A549 (cell line): ENCODE data around the gene EVA1C. TPM values are rescaled to one million over a fixed set of nuclear protein-coding genes. Genes with fewer than 3 reads are reported as not detected.

Experiments used
- ATAC-seq, 2 experiments: fragments of 200-7000 bp in 1 of 2; fragments of >200 bp in 1 of 2; cut with Nextera tagmentation in 1 of 2; cut with Tn5 transposase in 1 of 2; 3 replicates each; pipeline versions ENCODE4 v1.8.0 to v1.9.1; 2018 to 2020; ENCODE audit warnings: mild to moderate bottlenecking in 1 of 2, moderate library complexity in 1 of 2
- CTCF ChIA-PET: fragments of 300-600 bp; sonication (Branson Sonifier 250); formaldehyde crosslinking; extraction: SDS; loops from one replicate; lab custom pipeline; 2021; ENCODE audit warnings: antibody characterized with exemption, inconsistent platforms; lab: Yijun Ruan, JAX
- POLR2A ChIA-PET: fragments of 350-600 bp; formaldehyde crosslinking; extraction: SDS; loops from one replicate; lab custom pipeline; 2021; ENCODE audit warnings: antibody characterized with exemption, inconsistent platforms; lab: Yijun Ruan, JAX
- DNase-seq, 2 experiments: peaks; one replicate each; pipeline versions ENCODE4 v3.0.0 to v3.0.0-alpha.2; 2011 to 2016; ENCODE audit warnings: low read depth in 1 of 2, low spot score in 1 of 2
- FAIRE-seq: peaks from 2 replicates; lab custom pipeline; 2011; peaks lifted over from hg19 to GRCh38; lab: Jason Lieb, UNC
- H3K27ac ChIP-seq, 2 experiments: fragments of >200 bp; sonication (Bioruptor Twin); formaldehyde crosslinking; 3 replicates each; pipeline ENCODE4 v1.5.1; 2016 to 2017
- H3K4me1 ChIP-seq: fragments of >200 bp; sonication (Bioruptor Twin); formaldehyde crosslinking; 3 replicates; pipeline ENCODE4 v1.6.1; 2016
- H3K4me2 ChIP-seq: fragments of >200 bp; sonication (Bioruptor Twin); formaldehyde crosslinking; 3 replicates; pipeline ENCODE4 v1.6.1; 2016
- H3K4me3 ChIP-seq: fragments of >200 bp; sonication (Bioruptor Twin); formaldehyde crosslinking; 3 replicates; pipeline ENCODE4 v1.5.1; 2016
- H3K9me3 ChIP-seq: fragments of >200 bp; sonication (Bioruptor Twin); formaldehyde crosslinking; 3 replicates; pipeline ENCODE4 v1.6.1; 2016
- CBX2 ChIP-seq: fragments of 200-600 bp; sonication (generic); IDR thresholded peaks from 2 replicates; pipeline ENCODE4 v1.6.1; 2016; ENCODE audit warnings: low read depth, mild to moderate bottlenecking, borderline replicate concordance
- CEBPB ChIP-seq, 2 experiments: fragments of >200 bp in 1 of 2; sonication (Bioruptor Twin) in 1 of 2; formaldehyde crosslinking in 1 of 2; IDR thresholded peaks; 2 replicates each; pipeline ENCODE4 v1.6.1; 2012 to 2016
- ESRRA ChIP-seq: fragments of 150-350 bp; IDR thresholded peaks from 2 replicates; pipeline ENCODE4 v1.6.1; 2014; ENCODE audit warnings: mild to moderate bottlenecking, low read length, borderline replicate concordance
- FOXS1 ChIP-seq: fragments of 250-450 bp; sonication (Bioruptor Pico); IDR thresholded peaks from 2 replicates; pipeline ENCODE4 v1.5.0; 2020; ENCODE audit warnings: mild to moderate bottlenecking, moderate library complexity
- HEYL ChIP-seq: fragments of 250-450 bp; sonication (Bioruptor Pico); IDR thresholded peaks from 2 replicates; pipeline ENCODE4 v1.8.0; 2021; ENCODE audit warnings: mild to moderate bottlenecking, moderate library complexity
- HOXB13 ChIP-seq: fragments of 250-450 bp; sonication (Bioruptor Pico); IDR thresholded peaks from 2 replicates; pipeline ENCODE4 v1.5.0; 2020; ENCODE audit warnings: low read depth, mild to moderate bottlenecking, moderate library complexity
- JUN ChIP-seq, 2 experiments: fragments of >200 bp; sonication (Bioruptor Twin); formaldehyde crosslinking; IDR thresholded peaks; 2 replicates in 1 of 2; 3 replicates in 1 of 2; pipeline ENCODE4 v1.6.1; 2016 to 2017
- JUNB ChIP-seq: fragments of >200 bp; sonication (Bioruptor Twin); formaldehyde crosslinking; IDR thresholded peaks from 2 replicates; pipeline ENCODE4 v1.6.1; 2016
- KDM5A ChIP-seq: fragments of 200-600 bp; sonication (generic); IDR thresholded peaks from 2 replicates; pipeline ENCODE4 v1.6.1; 2016; ENCODE audit warnings: antibody characterized with exemption, mild to moderate bottlenecking
- MAZ ChIP-seq: fragments of 150-350 bp; IDR thresholded peaks from 2 replicates; pipeline ENCODE4 v1.6.1; 2014; ENCODE audit warnings: antibody characterized with exemption, low read depth, low read length, borderline replicate concordance
- MYC ChIP-seq: IDR thresholded peaks from 2 replicates; pipeline ENCODE4 v1.6.1; 2012; ENCODE audit warnings: mild to moderate bottlenecking, inconsistent platforms, low read length, improper control_type of control experiment, borderline replicate concordance
- NR3C1 ChIP-seq: fragments of >200 bp; sonication (Bioruptor Twin); formaldehyde crosslinking; IDR thresholded peaks from 3 replicates; pipeline ENCODE4 v1.6.1; 2017
- POLR2A ChIP-seq: IDR thresholded peaks from 2 replicates; pipeline ENCODE4 v1.6.1; 2012; ENCODE audit warnings: mild to moderate bottlenecking, low read length
- POLR2AphosphoS2 ChIP-seq: conservative IDR thresholded peaks from 2 replicates; pipeline ENCODE4 v1.6.1; 2012; ENCODE audit warnings: low read length, improper control_type of control experiment, inconsistent platforms
- RCOR1 ChIP-seq: fragments of 150-350 bp; IDR thresholded peaks from 2 replicates; pipeline ENCODE4 v1.6.1; 2014; ENCODE audit warnings: antibody characterized with exemption, low read length, low read depth
- RNF2 ChIP-seq: fragments of 200-600 bp; sonication (generic); IDR thresholded peaks from 2 replicates; pipeline ENCODE4 v1.6.1; 2016; ENCODE audit warnings: low read depth, mild to moderate bottlenecking, antibody characterized with exemption, moderate library complexity, borderline replicate concordance
- ZC3H11A ChIP-seq: fragments of 450-650 bp; IDR thresholded peaks from 2 replicates; pipeline ENCODE4 v1.6.1; 2014; ENCODE audit warnings: antibody characterized with exemption, mild to moderate bottlenecking
- ZFP36 ChIP-seq: fragments of 450-650 bp; IDR thresholded peaks from 2 replicates; pipeline ENCODE4 v1.6.1; 2014; ENCODE audit warnings: borderline replicate concordance; ENCODE audit not compliant: partially characterized antibody
- ZSCAN20 ChIP-seq: fragments of 250-450 bp; sonication (Bioruptor Pico); IDR thresholded peaks from 2 replicates; pipeline ENCODE4 v1.8.0; 2022; ENCODE audit warnings: mild to moderate bottlenecking, moderate library complexity
- WGBS: methylation state at CpG from one replicate; pipeline ENCODE4 v1.1.6; 2017; ENCODE audit errors: missing lambda C conversion rate; 5-methylcytosine and 5-hydroxymethylcytosine counted together
- polyA plus RNA-seq, 4 experiments: library from polyadenylated mRNA; depleted of rRNA in 3 of 4; stranded (reverse); fragments of >200 nt; fragmentation: RNase III in 1 of 4; extraction: RNeasy Plus Mini Kit Qiagen cat#74134 plus additional on column Dnase treatment in 1 of 4; gene quantifications; 2 replicates in 3 of 4; 3 replicates in 1 of 4; pipeline ENCODE4 v1.2.3, GENCODE V29; 2011 to 2017
- TF ChIP-seq, protein P1 (sequence below): IDR thresholded peaks from 2 replicates; pipeline ENCODE4 v1.6.1; 2012
- TF ChIP-seq, protein P2 (sequence below): fragments of >200 bp; sonication (Bioruptor Twin); formaldehyde crosslinking; IDR thresholded peaks from 3 replicates; pipeline ENCODE4 v1.5.1; 2016
- TF ChIP-seq, protein P3 (sequence below): fragments of >200 bp; sonication (Bioruptor Twin); formaldehyde crosslinking; IDR thresholded peaks from 2 replicates; pipeline ENCODE4 v1.6.1; 2016
- TF ChIP-seq, protein P4 (sequence below): IDR thresholded peaks from 2 replicates; pipeline ENCODE4 v1.6.1; 2012
- TF ChIP-seq, protein P5 (sequence below): fragments of 200-600 bp; sonication (generic); IDR thresholded peaks from 2 replicates; pipeline ENCODE4 v1.6.1; 2016; ENCODE audit warnings: antibody characterized with exemption, mild to moderate bottlenecking, moderate library complexity

Gene EVA1C
- polyA plus RNA-seq, 2 of the 4 experiments (the other 2 are of a cell fraction) = 41.1 to 48.0 TPM

DNA sequence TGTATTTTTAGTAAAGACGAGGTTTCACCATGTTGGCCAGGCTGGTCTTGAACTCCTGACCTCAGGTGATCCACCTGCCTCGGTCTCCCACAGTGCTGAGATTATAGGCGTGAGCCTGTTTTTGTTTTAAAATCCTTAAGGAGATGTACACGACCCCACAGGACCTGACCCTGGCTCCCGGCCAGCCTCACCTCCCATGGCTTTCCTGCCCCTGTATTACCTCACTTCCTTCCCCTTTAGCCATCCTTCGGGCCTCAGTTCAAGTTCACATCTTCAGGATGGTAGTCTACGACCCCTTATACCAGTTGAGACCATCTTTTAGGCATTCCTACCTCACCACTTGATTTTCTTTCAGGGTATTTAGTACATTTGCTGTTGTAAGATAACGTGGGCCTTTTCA, 136.5 kb downstream of the EVA1C start:
- ATAC-seq (no peak), DNase-seq (no peak), FAIRE-seq (no peak)
- Histone ChIP-seq H3K9me3 (no peaks in the 10 kb centered on the region), H3K4me3 (no peak overlapping the region), H3K4me1 (no peaks in the 10 kb centered on the region), H3K4me2 (no peak overlapping the region), H3K27ac (no peak overlapping the region)
- ChIA-PET CTCF (interaction anchor here (1.6 to 1.7 kb wide), 2 partner anchors 20 to 21 kb away, joined by 4 to 6 read pairs; no protein-coding TSS in a partner anchor), POLR2A (no interaction called here)
- TF ChIP-seq HOXB13 (CRISPR knock-in tag) = no peak
- TF ChIP-seq, protein P1, sequence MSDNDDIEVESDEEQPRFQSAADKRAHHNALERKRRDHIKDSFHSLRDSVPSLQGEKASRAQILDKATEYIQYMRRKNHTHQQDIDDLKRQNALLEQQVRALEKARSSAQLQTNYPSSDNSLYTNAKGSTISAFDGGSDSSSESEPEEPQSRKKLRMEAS = no peak
- TF ChIP-seq, protein P2, sequence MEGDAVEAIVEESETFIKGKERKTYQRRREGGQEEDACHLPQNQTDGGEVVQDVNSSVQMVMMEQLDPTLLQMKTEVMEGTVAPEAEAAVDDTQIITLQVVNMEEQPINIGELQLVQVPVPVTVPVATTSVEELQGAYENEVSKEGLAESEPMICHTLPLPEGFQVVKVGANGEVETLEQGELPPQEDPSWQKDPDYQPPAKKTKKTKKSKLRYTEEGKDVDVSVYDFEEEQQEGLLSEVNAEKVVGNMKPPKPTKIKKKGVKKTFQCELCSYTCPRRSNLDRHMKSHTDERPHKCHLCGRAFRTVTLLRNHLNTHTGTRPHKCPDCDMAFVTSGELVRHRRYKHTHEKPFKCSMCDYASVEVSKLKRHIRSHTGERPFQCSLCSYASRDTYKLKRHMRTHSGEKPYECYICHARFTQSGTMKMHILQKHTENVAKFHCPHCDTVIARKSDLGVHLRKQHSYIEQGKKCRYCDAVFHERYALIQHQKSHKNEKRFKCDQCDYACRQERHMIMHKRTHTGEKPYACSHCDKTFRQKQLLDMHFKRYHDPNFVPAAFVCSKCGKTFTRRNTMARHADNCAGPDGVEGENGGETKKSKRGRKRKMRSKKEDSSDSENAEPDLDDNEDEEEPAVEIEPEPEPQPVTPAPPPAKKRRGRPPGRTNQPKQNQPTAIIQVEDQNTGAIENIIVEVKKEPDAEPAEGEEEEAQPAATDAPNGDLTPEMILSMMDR = no peak
- TF ChIP-seq JUNB = no peak
- no peak for TF ChIP-seq MYC
- no peak for TF ChIP-seq KDM5A
- TF ChIP-seq CBX2 = no peak
- no peak for TF ChIP-seq CEBPB (IDR thresholded peaks at IDR 0.05)
- TF ChIP-seq MAZ = no peak
- TF ChIP-seq RCOR1 = no peak
- no peak for TF ChIP-seq POLR2A
- TF ChIP-seq JUN (IDR thresholded peaks at IDR 0.05) = no peak
- TF ChIP-seq, protein P3, sequence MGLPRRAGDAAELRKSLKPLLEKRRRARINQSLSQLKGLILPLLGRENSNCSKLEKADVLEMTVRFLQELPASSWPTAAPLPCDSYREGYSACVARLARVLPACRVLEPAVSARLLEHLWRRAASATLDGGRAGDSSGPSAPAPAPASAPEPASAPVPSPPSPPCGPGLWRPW = no peak
- TF ChIP-seq POLR2AphosphoS2 = no peak
- TF ChIP-seq ZSCAN20 (CRISPR knock-in tag) = no peak
- no peak for TF ChIP-seq HEYL (CRISPR knock-in tag)
- TF ChIP-seq NR3C1 = no peak
- 61% methylated on average over 8 of the region's 8 CpGs for WGBS

DNA sequence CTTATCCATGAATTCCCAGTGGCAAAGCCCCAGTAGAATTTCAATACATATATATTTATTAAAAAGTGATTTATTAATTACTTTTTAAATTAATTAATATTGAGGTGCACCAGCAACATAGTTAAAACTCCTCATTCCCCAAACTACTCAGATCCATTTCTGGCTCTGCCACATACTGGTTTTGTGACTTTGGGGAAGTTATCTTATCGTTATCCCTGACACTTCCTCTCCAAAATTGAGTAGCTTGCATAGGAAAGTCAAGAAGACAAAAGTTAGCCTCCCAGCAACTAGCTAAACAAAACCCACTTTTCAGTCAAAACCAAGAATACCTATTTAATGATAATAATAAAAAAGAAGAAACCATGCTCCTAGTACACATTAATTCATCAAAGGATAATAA, 136.9 kb downstream of the EVA1C start:
- CTCF ChIA-PET = interaction anchor here (1.6 to 1.7 kb wide), 2 partner anchors 19 to 21 kb away, joined by 4 to 6 read pairs; no protein-coding TSS in a partner anchor
- POLR2A ChIA-PET = no interaction called here
- H3K4me1 ChIP-seq = no peaks in the 10 kb centered on the region
- no peak for DNase-seq
- WGBS = 83% methylated on average over 1 of the region's 1 CpG
- FAIRE-seq = no peak
- H3K4me2 ChIP-seq = no peak overlapping the region
- no peaks in the 10 kb centered on the region for H3K9me3 ChIP-seq
- H3K27ac ChIP-seq = no peak overlapping the region
- H3K4me3 ChIP-seq = no peak overlapping the region
- TF ChIP-seq ESRRA (no peak), ZFP36 (no peak), FOXS1 (CRISPR knock-in tag) (no peak), RNF2 (no peak)
- TF ChIP-seq, protein P4, sequence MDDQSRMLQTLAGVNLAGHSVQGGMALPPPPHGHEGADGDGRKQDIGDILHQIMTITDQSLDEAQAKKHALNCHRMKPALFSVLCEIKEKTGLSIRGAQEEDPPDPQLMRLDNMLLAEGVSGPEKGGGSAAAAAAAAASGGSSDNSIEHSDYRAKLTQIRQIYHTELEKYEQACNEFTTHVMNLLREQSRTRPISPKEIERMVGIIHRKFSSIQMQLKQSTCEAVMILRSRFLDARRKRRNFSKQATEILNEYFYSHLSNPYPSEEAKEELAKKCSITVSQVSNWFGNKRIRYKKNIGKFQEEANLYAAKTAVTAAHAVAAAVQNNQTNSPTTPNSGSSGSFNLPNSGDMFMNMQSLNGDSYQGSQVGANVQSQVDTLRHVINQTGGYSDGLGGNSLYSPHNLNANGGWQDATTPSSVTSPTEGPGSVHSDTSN = no peak
- no peak for ATAC-seq

DNA sequence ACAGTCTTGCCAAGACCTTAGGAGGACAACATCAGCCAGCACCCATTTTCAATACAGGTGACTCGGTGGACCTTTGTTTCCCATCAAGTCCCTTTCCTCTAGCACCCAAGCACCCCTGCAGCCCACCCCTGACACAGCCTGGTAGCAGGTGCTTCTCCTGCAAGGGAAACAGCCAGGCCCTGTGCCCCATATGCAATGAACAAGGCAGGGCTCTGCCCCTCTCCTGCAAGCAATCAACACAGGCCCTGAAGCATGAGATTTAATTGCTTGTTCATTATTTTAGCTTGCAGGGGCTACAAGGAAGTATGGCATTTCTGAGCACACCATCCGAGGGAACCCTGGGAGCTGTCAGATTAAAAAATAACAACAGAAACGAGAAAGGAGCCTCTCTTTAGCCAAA, 137.4 kb downstream of the EVA1C start:
- DNase-seq = no peak
- POLR2A ChIA-PET = no interaction called here
- no peaks in the 10 kb centered on the region for H3K9me3 ChIP-seq
- CTCF ChIA-PET = interaction anchor here (1.6 to 1.7 kb wide), 2 partner anchors 19 to 20 kb away, joined by 4 to 6 read pairs; no protein-coding TSS in a partner anchor
- TF ChIP-seq, protein P5, sequence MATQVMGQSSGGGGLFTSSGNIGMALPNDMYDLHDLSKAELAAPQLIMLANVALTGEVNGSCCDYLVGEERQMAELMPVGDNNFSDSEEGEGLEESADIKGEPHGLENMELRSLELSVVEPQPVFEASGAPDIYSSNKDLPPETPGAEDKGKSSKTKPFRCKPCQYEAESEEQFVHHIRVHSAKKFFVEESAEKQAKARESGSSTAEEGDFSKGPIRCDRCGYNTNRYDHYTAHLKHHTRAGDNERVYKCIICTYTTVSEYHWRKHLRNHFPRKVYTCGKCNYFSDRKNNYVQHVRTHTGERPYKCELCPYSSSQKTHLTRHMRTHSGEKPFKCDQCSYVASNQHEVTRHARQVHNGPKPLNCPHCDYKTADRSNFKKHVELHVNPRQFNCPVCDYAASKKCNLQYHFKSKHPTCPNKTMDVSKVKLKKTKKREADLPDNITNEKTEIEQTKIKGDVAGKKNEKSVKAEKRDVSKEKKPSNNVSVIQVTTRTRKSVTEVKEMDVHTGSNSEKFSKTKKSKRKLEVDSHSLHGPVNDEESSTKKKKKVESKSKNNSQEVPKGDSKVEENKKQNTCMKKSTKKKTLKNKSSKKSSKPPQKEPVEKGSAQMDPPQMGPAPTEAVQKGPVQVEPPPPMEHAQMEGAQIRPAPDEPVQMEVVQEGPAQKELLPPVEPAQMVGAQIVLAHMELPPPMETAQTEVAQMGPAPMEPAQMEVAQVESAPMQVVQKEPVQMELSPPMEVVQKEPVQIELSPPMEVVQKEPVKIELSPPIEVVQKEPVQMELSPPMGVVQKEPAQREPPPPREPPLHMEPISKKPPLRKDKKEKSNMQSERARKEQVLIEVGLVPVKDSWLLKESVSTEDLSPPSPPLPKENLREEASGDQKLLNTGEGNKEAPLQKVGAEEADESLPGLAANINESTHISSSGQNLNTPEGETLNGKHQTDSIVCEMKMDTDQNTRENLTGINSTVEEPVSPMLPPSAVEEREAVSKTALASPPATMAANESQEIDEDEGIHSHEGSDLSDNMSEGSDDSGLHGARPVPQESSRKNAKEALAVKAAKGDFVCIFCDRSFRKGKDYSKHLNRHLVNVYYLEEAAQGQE = no peak
- no peak for TF ChIP-seq ZC3H11A
- TF ChIP-seq JUN (IDR thresholded peaks at IDR 0.05) = no peak
- TF ChIP-seq, all 56 proteins: peak for 0
- WGBS = 57% methylated on average over 3 of the region's 3 CpGs
- no peak overlapping the region for H3K4me3 ChIP-seq
- no peak overlapping the region for H3K27ac ChIP-seq
- no peaks in the 10 kb centered on the region for H3K4me1 ChIP-seq
- no peak overlapping the region for H3K4me2 ChIP-seq
- ATAC-seq (no peak), FAIRE-seq (no peak)
